HepG2 (cell line): ENCODE measurements around the gene SKIC2. TPM values are rescaled to one million over a fixed set of nuclear protein-coding genes. Genes with fewer than 3 reads are reported as not detected.

ENCODE experiments used
- ATAC-seq: fragments of 200-7000 bp; cut with Tn5 transposase; 3 replicates; pipeline ENCODE4 v1.9.1; 2020; ENCODE audit warnings: mild to moderate bottlenecking, moderate library complexity
- BruUV-seq: library from RNA; stranded (reverse); fragments of 400-500 nt; replicated peaks from 2 replicates; lab custom pipeline; 2021; lab: Mats Ljungman, UMichigan
- CTCF ChIA-PET: fragments of 300-600 bp; formaldehyde crosslinking; extraction: SDS; loops from one replicate; lab custom pipeline; 2021; ENCODE audit warnings: low total read pairs, inconsistent platforms, low intra/inter-chr PET ratio; lab: Yijun Ruan, JAX
- POLR2A ChIA-PET: fragments of 350-600 bp; sonication (Branson Sonifier 250); formaldehyde crosslinking; loops from one replicate; lab custom pipeline; 2020; ENCODE audit warnings: antibody characterized with exemption, inconsistent platforms; lab: Yijun Ruan, JAX
- DNase-seq: peaks from one replicate; pipeline ENCODE4 v3.0.0-alpha.2; 2015; ENCODE audit warnings: low spot score
- FAIRE-seq: peaks from 3 replicates; lab custom pipeline; 2011; peaks lifted over from hg19 to GRCh38; lab: Jason Lieb, UNC
- H2AFZ ChIP-seq: one replicate; pipeline ENCODE4 v1.6.1; 2011; ENCODE audit warnings: low read length, inconsistent platforms
- H3K27ac ChIP-seq: fragments of 300-600 bp; 3 replicates; pipeline ENCODE4 v1.8.0; 2011; ENCODE audit warnings: mixed run types, mild to moderate bottlenecking, mixed read lengths, low read length, inconsistent platforms; ENCODE audit not compliant: insufficient read depth; ENCODE audit errors: extremely low read length
- H3K27me3 ChIP-seq, 2 experiments: fragments of 200-600 bp in 1 of 2; 2 replicates in 1 of 2; 3 replicates in 1 of 2; pipeline versions ENCODE4 v1.6.0 to v1.8.0; 2011; ENCODE audit warnings: low read length in 2 of 2, mild to moderate bottlenecking in 2 of 2, moderate library complexity in 2 of 2, inconsistent platforms in 1 of 2; ENCODE audit not compliant: insufficient read depth in 2 of 2, control insufficient read depth in 1 of 2
- H3K36me3 ChIP-seq, 2 experiments: fragments of 200-600 bp in 1 of 2; replicated peaks in 1 of 2; 2 replicates in 1 of 2; 3 replicates in 1 of 2; pipeline versions ENCODE4 v1.5.1 to v1.8.0; 2011; ENCODE audit warnings: low read length in 2 of 2, inconsistent platforms in 1 of 2; ENCODE audit not compliant: insufficient read depth in 2 of 2, control insufficient read depth in 1 of 2
- H3K4me1 ChIP-seq: 2 replicates; pipeline ENCODE4 v1.5.1; 2012; ENCODE audit warnings: low read length, inconsistent platforms; ENCODE audit not compliant: insufficient read depth
- H3K4me2 ChIP-seq: 2 replicates; pipeline ENCODE4 v1.6.0; 2011; ENCODE audit warnings: low read depth, low read length, inconsistent platforms
- H3K4me3 ChIP-seq, 3 experiments: fragments of 200-600 bp in 1 of 3; sonication (generic), shearing (Covaris generic) in 1 of 3; replicated peaks in 1 of 3; 2 replicates each; pipeline ENCODE4 v1.5.1; 2011 to 2016; ENCODE audit warnings: low read length in 3 of 3, inconsistent platforms in 2 of 3, low read depth in 2 of 3, mild to moderate bottlenecking in 2 of 3, control low read depth in 1 of 3, mixed read lengths in 1 of 3; ENCODE audit not compliant: insufficient read depth in 1 of 3
- H3K79me2 ChIP-seq: one replicate; pipeline ENCODE4 v1.6.1; 2011; ENCODE audit warnings: low read length, inconsistent platforms; ENCODE audit not compliant: insufficient read depth
- H3K9ac ChIP-seq: 2 replicates; pipeline ENCODE4 v1.6.0; 2011; ENCODE audit warnings: mild to moderate bottlenecking, low read depth, low read length, inconsistent platforms; ENCODE audit not compliant: insufficient read depth
- H3K9me3 ChIP-seq: 2 replicates; pipeline ENCODE4 v1.5.1; 2012; ENCODE audit warnings: mild to moderate bottlenecking, low read length
- H4K20me1 ChIP-seq: 2 replicates; pipeline ENCODE4 v1.6.0; 2011; ENCODE audit warnings: inconsistent platforms, mild to moderate bottlenecking, low read length, moderate library complexity; ENCODE audit not compliant: insufficient read depth
- BORCS8-MEF2B ChIP-seq: sonication (generic); formaldehyde crosslinking; IDR thresholded peaks from 2 replicates; pipeline ENCODE4 v1.8.0; 2022; ENCODE audit warnings: mild to moderate bottlenecking, missing genetic modification reagents
- CERS6 ChIP-seq: sonication (generic); formaldehyde crosslinking; IDR thresholded peaks from 2 replicates; pipeline ENCODE4 v1.5.0; 2020; ENCODE audit warnings: missing genetic modification reagents
- JUND ChIP-seq: sonication (generic); formaldehyde crosslinking; IDR thresholded peaks from 2 replicates; pipeline ENCODE4 v1.8.0; 2022; ENCODE audit warnings: mild to moderate bottlenecking, missing genetic modification reagents
- MAFG ChIP-seq: sonication (generic); formaldehyde crosslinking; IDR thresholded peaks from 2 replicates; pipeline ENCODE4 v1.5.1; 2020; ENCODE audit warnings: mild to moderate bottlenecking, missing genetic modification reagents
- NFATC3 ChIP-seq: sonication (generic); formaldehyde crosslinking; IDR thresholded peaks from 2 replicates; pipeline ENCODE4 v1.5.1; 2020; ENCODE audit warnings: mild to moderate bottlenecking, missing genetic modification reagents
- RBAK ChIP-seq: sonication (generic); formaldehyde crosslinking; IDR thresholded peaks from 2 replicates; pipeline ENCODE4 v1.5.1; 2020; ENCODE audit warnings: mild to moderate bottlenecking, missing genetic modification reagents
- ZNF12 ChIP-seq: sonication (generic); formaldehyde crosslinking; IDR thresholded peaks from 2 replicates; pipeline ENCODE4 v1.5.0; 2020; ENCODE audit warnings: missing genetic modification reagents
- ZNF142 ChIP-seq: sonication (generic); formaldehyde crosslinking; IDR thresholded peaks from 2 replicates; pipeline ENCODE4 v1.4.0; 2020; ENCODE audit warnings: missing genetic modification reagents
- ZNF207 ChIP-seq: fragments of 450-650 bp; IDR thresholded peaks from 2 replicates; pipeline ENCODE4 v1.6.1; 2016; ENCODE audit warnings: antibody characterized with exemption, borderline replicate concordance
- ZNF501 ChIP-seq: sonication (generic); formaldehyde crosslinking; IDR thresholded peaks from 2 replicates; pipeline ENCODE4 v1.5.1; 2020; ENCODE audit warnings: mild to moderate bottlenecking, moderate library complexity, missing genetic modification reagents
- ZNF563 ChIP-seq: sonication (generic); formaldehyde crosslinking; IDR thresholded peaks from 2 replicates; pipeline ENCODE4 v1.8.0; 2022; ENCODE audit warnings: mild to moderate bottlenecking, moderate library complexity, missing genetic modification reagents
- WGBS: methylation state at CpG from one replicate; pipeline ENCODE4 v1.1.6; 2017; ENCODE audit warnings: low lambda C conversion rate; 5-methylcytosine and 5-hydroxymethylcytosine counted together
- in situ Hi-C: cut with HindIII; loops from 2 replicates; pipeline ENCODE4 v1.10.0; 2017; ENCODE audit warnings: low pct_unique_long_range_greater_than_20kb; ENCODE audit not compliant: extremely low pct_ligation_motif_present
- intact Hi-C: fragments of 100-400 bp; cut with micrococcal nuclease; formaldehyde crosslinking; loops from one replicate; pipeline ENCODE4 v1.10.0; 2022; ENCODE audit not compliant: unreplicated experiment
- polyA plus RNA-seq, 8 experiments: library from polyadenylated mRNA; depleted of rRNA in 3 of 8; stranded (reverse) in 7 of 8; unstranded in 1 of 8; fragments of >200 nt; fragmentation: Illumina TruSeq in 4 of 8; extraction: Trizol in 4 of 8; gene quantifications; 2 replicates each; pipeline versions ENCODE4 v1.2.1 to v1.2.3, GENCODE V29; 2011 to 2016; ENCODE audit warnings: low read depth in 4 of 8, missing spikeins in 1 of 8, mixed read lengths in 1 of 8; ENCODE audit not compliant: insufficient read depth in 1 of 8
- total RNA-seq, 5 experiments: library from RNA; depleted of rRNA; stranded (reverse); fragments of >200 nt; fragmentation: Illumina TruSeq; extraction: Trizol; gene quantifications; 2 replicates each; pipeline ENCODE4 v1.2.3, GENCODE V29; 2016; ENCODE audit warnings: low read depth in 1 of 5

Gene SKIC2
- total and polyA plus RNA-seq, 2 of the 13 experiments (the other 11 are each of a cell fraction or from before 2014, with no cell fraction given) = 67.1 to 68.4 TPM

GRCh38 chr6:31911826-31912585 is 47.0 kb upstream of the SKIC2 start:
- TF ChIP-seq ZNF207 = no peak
- no peak for TF ChIP-seq ZNF563
- TF ChIP-seq CERS6 = 0 out of 2 replicates have a peak, but pooled peaks have one; percentile 24
- TF ChIP-seq, all 625 proteins: peak for 1
- Histone ChIP-seq H3K36me3 (no peaks in the 10 kb centered on the region), H3K4me1 (peaks cover 33% of the 10 kb centered on the region), H3K27ac (no peak overlapping the region), H3K4me2 (no peak overlapping the region), H4K20me1 (no peaks in the 10 kb centered on the region), H3K9me3 (no peaks in the 10 kb centered on the region), H3K79me2 (no peaks in the 10 kb centered on the region), H2AFZ (no peak overlapping the region), H3K27me3 (no peaks in the 10 kb centered on the region; a peak in 1 of 5 replicates), H3K4me3 (no peak overlapping the region), H3K9ac (no peak overlapping the region)
- ATAC-seq (no peak), FAIRE-seq (no peak), DNase-seq (no peak)
- intact Hi-C loops (no loop called here), in situ Hi-C loops (loop anchor here (25.0 kb wide), 1 partner anchor 1050 kb away; the partner anchor contains the start of genes BRD2 and HLA-DMA)
- no TSS peak for BruUV-seq
- ChIA-PET POLR2A (no interaction called here), CTCF (no interaction called here)
- WGBS = 46% methylated on average over 11 of the region's 11 CpGs

GRCh38 chr6:31915351-31915750 is 43.6 kb upstream of the SKIC2 start:
- no TSS peak for BruUV-seq
- H3K4me2 ChIP-seq = no peak overlapping the region
- H2AFZ ChIP-seq = no peak overlapping the region
- H3K9ac ChIP-seq = no peak overlapping the region
- no peak overlapping the region for H3K27ac ChIP-seq
- DNase-seq (no peak), FAIRE-seq (no peak), ATAC-seq (peak; percentile 41)
- intact Hi-C loops (no loop called here), in situ Hi-C loops (loop anchor here (25.0 kb wide), 1 partner anchor 1047 kb away; the partner anchor contains the start of genes BRD2 and HLA-DMA)
- no peaks in the 10 kb centered on the region for H3K36me3 ChIP-seq
- H3K9me3 ChIP-seq = no peaks in the 10 kb centered on the region
- H3K4me3 ChIP-seq = no peak overlapping the region
- no peaks in the 10 kb centered on the region for H3K79me2 ChIP-seq
- peaks cover 22% of the 10 kb centered on the region for H3K4me1 ChIP-seq
- CTCF ChIA-PET = no interaction called here
- H3K27me3 ChIP-seq = no peaks in the 10 kb centered on the region; a peak in 1 of 5 replicates
- H4K20me1 ChIP-seq = no peaks in the 10 kb centered on the region
- POLR2A ChIA-PET = interaction anchor here (0.5 kb wide), 1 partner anchor 25 kb away, joined by 3 read pairs; no protein-coding TSS in a partner anchor
- TF ChIP-seq ZNF12 (CRISPR knock-in tag) = peak; percentile 99
- no peak for TF ChIP-seq ZNF142 (CRISPR knock-in tag)
- peak; percentile 94 for TF ChIP-seq RBAK (CRISPR knock-in tag)
- TF ChIP-seq ZNF501 (CRISPR knock-in tag) = no peak
- no peak for TF ChIP-seq JUND (CRISPR knock-in tag)
- no peak for TF ChIP-seq NFATC3 (CRISPR knock-in tag)
- no peak for TF ChIP-seq MAFG
- TF ChIP-seq BORCS8-MEF2B (CRISPR knock-in tag) = no peak
